ENCODE data around the gene BTG3.

The BTG3 gene

GRCh38 chr21:17590430-17590829 is 22.3 kb downstream of the BTG3 start:
- in situ Hi-C loops (cut with MboI; ENCODE audit: low sequenced_read_pairs) = no loop called here

GRCh38 chr21:17585875-17586450 is 26.7 kb downstream of the BTG3 start:
- in situ Hi-C loops (cut with MboI; ENCODE audit: low sequenced_read_pairs) = no loop called here

GRCh38 chr21:17583898-17584297 is 28.8 kb downstream of the BTG3 start:
- in situ Hi-C loops (cut with MboI; ENCODE audit: low sequenced_read_pairs) = no loop called here

GRCh38 chr21:17580319-17580718 is 32.4 kb downstream of the BTG3 start:
- in situ Hi-C loops (cut with MboI; ENCODE audit: low sequenced_read_pairs) = no loop called here

GRCh38 chr21:17578876-17579275 is 33.8 kb downstream of the BTG3 start:
- in situ Hi-C loops (cut with MboI; ENCODE audit: low sequenced_read_pairs) = no loop called here

GRCh38 chr21:17578162-17578561 is 34.5 kb downstream of the BTG3 start:
- in situ Hi-C loops (cut with MboI; ENCODE audit: low sequenced_read_pairs) = no loop called here

GRCh38 chr21:17577701-17578100 is 35.0 kb downstream of the BTG3 start:
- in situ Hi-C loops (cut with MboI; ENCODE audit: low sequenced_read_pairs) = no loop called here

- in situ Hi-C loops (cut with MboI; ENCODE audit: low sequenced_read_pairs) = no loop called here
Measured at GRCh38 chr21:17576080-17576835, 36.4 kb downstream of the BTG3 start.

- in situ Hi-C loops (cut with MboI; ENCODE audit: low sequenced_read_pairs) = no loop called here
Measured at GRCh38 chr21:17575076-17575475, 37.6 kb downstream of the BTG3 start.

- in situ Hi-C loops (cut with MboI; ENCODE audit: low sequenced_read_pairs) = no loop called here
Measured at GRCh38 chr21:17572431-17572830, 40.3 kb downstream of the BTG3 start.

GRCh38 chr21:17570786-17571185 is 41.9 kb downstream of the BTG3 start:
- in situ Hi-C loops (cut with MboI; ENCODE audit: low sequenced_read_pairs) = no loop called here

- in situ Hi-C loops (cut with MboI; ENCODE audit: low sequenced_read_pairs) = no loop called here
Measured at GRCh38 chr21:17560377-17561025, 52.2 kb downstream of the BTG3 start.

GRCh38 chr21:17554679-17555465 is 57.8 kb downstream of the BTG3 start:
- in situ Hi-C loops (cut with MboI; ENCODE audit: low sequenced_read_pairs) = no loop called here

- in situ Hi-C loops (cut with MboI; ENCODE audit: low sequenced_read_pairs) = no loop called here
Measured at GRCh38 chr21:17554120-17554519, 58.6 kb downstream of the BTG3 start.

- in situ Hi-C loops (cut with MboI; ENCODE audit: low sequenced_read_pairs) = no loop called here
Measured at GRCh38 chr21:17552410-17552809, 60.3 kb downstream of the BTG3 start.

GRCh38 chr21:17550671-17551308 is 61.9 kb downstream of the BTG3 start:
- in situ Hi-C loops (cut with MboI; ENCODE audit: low sequenced_read_pairs) = no loop called here

- in situ Hi-C loops (cut with MboI; ENCODE audit: low sequenced_read_pairs) = no loop called here
Measured at GRCh38 chr21:17548262-17548661, 64.4 kb downstream of the BTG3 start.

GRCh38 chr21:17545007-17545406 is 67.7 kb downstream of the BTG3 start:
- in situ Hi-C loops (cut with MboI; ENCODE audit: low sequenced_read_pairs) = no loop called here

Data from HL-60/S4 treated with retinoic acid at 250 ng/mL for 4 days and 3 days (cell line).